ENCODE results near the gene CAPN5. TPM values are rescaled to one million over a fixed set of nuclear protein-coding genes. Genes with fewer than 3 reads are reported as not detected.

Gene CAPN5
- total and polyA plus RNA-seq, 4 donors: 6.5 to 25.8 (median 18.2) TPM

DNA sequence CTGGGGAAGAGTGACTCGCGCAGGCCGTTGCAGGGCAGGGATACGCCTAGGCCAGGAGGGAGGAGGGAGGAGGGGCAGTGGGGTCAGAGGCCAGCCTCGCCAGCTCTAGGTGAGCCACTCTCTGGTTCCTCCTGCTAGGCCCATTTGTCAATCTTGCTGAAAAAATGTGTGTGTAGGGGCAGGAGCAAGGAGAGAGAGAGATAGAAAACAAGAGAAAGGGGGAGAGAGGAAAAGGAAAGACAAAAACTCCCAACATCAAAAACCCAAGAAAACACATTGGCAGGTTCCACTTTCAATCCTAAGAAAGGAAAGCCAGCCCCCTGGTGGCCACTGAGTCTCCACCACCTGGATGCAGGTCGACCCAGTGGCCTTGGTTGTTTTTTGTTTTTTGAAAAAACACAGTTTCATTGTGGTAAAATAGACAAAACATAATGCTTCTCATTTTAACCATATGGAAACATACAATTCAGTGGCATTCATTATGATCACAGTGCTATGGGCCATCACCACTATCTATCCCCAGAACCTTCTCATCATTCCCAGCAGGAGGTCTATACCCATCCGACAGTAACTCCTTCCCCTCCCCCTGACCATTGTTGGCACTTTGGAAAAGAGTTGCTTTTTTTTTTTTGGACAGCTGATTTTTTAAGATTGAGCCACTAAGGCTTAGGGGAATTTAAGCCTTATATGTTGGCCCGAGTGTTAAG is 46.8 kb downstream of the CAPN5 start:
- Histone ChIP-seq H3K4me3 (ENCODE audit: low read depth in 1 of 3, low read length in 3 of 3) (no peak overlapping the region), H3K27me3 (ENCODE audit: control insufficient read depth in 4 of 4, insufficient read depth in 4 of 4, low read length in 3 of 4) (no peaks in the 10 kb centered on the region), H3K4me1 (ENCODE audit: control insufficient read depth in 4 of 4, insufficient read depth in 4 of 4, low read length in 3 of 4) (peaks cover 0 to 12% (median 4%) of the 10 kb centered on the region in 4 donors), H3K36me3 (ENCODE audit: control insufficient read depth in 4 of 4, insufficient read depth in 3 of 4, low read depth in 1 of 4, low read length in 3 of 4) (peaks cover under 1 to 42% (median 15%) of the 10 kb centered on the region in 4 donors), H3K9ac (ENCODE audit: low read depth in 1 of 2, low read length in 2 of 2) (no peak overlapping the region), H3K27ac (ENCODE audit: low read depth in 1 of 2, low read length in 2 of 2) (no peak overlapping the region), H3K9me3 (ENCODE audit: control insufficient read depth in 4 of 4, low read length in 3 of 4) (no peaks in the 10 kb centered on the region)
- WGBS: 60% methylated on average over 8 of the region's 8 CpGs
- TF ChIP-seq FOXA1 (IDR thresholded peaks at IDR 0.05) (no peak), JUND (IDR thresholded peaks at IDR 0.05) (no peak), HNF4A (conservative IDR thresholded peaks at IDR 0.05) (no peak), YY1 (IDR thresholded peaks at IDR 0.05) (no peak), RXRA (IDR thresholded peaks at IDR 0.05) (no peak), SP1 (IDR thresholded peaks at IDR 0.05) (no peak), CTCF (IDR thresholded peaks at IDR 0.05; ENCODE audit: low read depth, low read length, missing input control) (peak; percentile 61), RAD21 (IDR thresholded peaks at IDR 0.05) (peak; percentile 74 to 77), HNF4G (IDR thresholded peaks at IDR 0.05) (no peak), EGR1 (IDR thresholded peaks at IDR 0.05; ENCODE audit: low read depth in 2 of 2) (no peak), GABPA (IDR thresholded peaks at IDR 0.05 in 1 of 2, conservative IDR thresholded peaks at IDR 0.05 in 1 of 2) (no peak), NR2F2 (IDR thresholded peaks at IDR 0.05) (no peak)
- TF ChIP-seq, protein P1, sequence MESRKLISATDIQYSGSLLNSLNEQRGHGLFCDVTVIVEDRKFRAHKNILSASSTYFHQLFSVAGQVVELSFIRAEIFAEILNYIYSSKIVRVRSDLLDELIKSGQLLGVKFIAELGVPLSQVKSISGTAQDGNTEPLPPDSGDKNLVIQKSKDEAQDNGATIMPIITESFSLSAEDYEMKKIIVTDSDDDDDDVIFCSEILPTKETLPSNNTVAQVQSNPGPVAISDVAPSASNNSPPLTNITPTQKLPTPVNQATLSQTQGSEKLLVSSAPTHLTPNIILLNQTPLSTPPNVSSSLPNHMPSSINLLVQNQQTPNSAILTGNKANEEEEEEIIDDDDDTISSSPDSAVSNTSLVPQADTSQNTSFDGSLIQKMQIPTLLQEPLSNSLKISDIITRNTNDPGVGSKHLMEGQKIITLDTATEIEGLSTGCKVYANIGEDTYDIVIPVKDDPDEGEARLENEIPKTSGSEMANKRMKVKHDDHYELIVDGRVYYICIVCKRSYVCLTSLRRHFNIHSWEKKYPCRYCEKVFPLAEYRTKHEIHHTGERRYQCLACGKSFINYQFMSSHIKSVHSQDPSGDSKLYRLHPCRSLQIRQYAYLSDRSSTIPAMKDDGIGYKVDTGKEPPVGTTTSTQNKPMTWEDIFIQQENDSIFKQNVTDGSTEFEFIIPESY (IDR thresholded peaks at IDR 0.05): no peak
- TF ChIP-seq, protein P2, sequence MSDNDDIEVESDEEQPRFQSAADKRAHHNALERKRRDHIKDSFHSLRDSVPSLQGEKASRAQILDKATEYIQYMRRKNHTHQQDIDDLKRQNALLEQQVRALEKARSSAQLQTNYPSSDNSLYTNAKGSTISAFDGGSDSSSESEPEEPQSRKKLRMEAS (IDR thresholded peaks at IDR 0.05): no peak
- TF ChIP-seq, protein P3, sequence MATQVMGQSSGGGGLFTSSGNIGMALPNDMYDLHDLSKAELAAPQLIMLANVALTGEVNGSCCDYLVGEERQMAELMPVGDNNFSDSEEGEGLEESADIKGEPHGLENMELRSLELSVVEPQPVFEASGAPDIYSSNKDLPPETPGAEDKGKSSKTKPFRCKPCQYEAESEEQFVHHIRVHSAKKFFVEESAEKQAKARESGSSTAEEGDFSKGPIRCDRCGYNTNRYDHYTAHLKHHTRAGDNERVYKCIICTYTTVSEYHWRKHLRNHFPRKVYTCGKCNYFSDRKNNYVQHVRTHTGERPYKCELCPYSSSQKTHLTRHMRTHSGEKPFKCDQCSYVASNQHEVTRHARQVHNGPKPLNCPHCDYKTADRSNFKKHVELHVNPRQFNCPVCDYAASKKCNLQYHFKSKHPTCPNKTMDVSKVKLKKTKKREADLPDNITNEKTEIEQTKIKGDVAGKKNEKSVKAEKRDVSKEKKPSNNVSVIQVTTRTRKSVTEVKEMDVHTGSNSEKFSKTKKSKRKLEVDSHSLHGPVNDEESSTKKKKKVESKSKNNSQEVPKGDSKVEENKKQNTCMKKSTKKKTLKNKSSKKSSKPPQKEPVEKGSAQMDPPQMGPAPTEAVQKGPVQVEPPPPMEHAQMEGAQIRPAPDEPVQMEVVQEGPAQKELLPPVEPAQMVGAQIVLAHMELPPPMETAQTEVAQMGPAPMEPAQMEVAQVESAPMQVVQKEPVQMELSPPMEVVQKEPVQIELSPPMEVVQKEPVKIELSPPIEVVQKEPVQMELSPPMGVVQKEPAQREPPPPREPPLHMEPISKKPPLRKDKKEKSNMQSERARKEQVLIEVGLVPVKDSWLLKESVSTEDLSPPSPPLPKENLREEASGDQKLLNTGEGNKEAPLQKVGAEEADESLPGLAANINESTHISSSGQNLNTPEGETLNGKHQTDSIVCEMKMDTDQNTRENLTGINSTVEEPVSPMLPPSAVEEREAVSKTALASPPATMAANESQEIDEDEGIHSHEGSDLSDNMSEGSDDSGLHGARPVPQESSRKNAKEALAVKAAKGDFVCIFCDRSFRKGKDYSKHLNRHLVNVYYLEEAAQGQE (IDR thresholded peaks at IDR 0.05): no peak
- no peak for DNase-seq (ENCODE audit: low spot score)

- Histone ChIP-seq H3K4me1 (ENCODE audit: control insufficient read depth in 4 of 4, insufficient read depth in 4 of 4, low read length in 3 of 4) (peaks cover 0 to 12% (median 4%) of the 10 kb centered on the region in 4 donors), H3K36me3 (ENCODE audit: control insufficient read depth in 4 of 4, insufficient read depth in 3 of 4, low read depth in 1 of 4, low read length in 3 of 4) (peaks cover 6 to 47% (median 16%) of the 10 kb centered on the region in 4 donors), H3K27me3 (ENCODE audit: control insufficient read depth in 4 of 4, insufficient read depth in 4 of 4, low read length in 3 of 4) (no peaks in the 10 kb centered on the region), H3K9ac (ENCODE audit: low read depth in 1 of 2, low read length in 2 of 2) (no peak overlapping the region), H3K9me3 (ENCODE audit: control insufficient read depth in 4 of 4, low read length in 3 of 4) (no peaks in the 10 kb centered on the region), H3K27ac (ENCODE audit: low read depth in 1 of 2, low read length in 2 of 2) (no peak overlapping the region), H3K4me3 (ENCODE audit: low read depth in 1 of 3, low read length in 3 of 3) (no peak overlapping the region)
- DNase-seq (ENCODE audit: low spot score): no peak
- WGBS: 94% methylated on average over 13 of the region's 13 CpGs
- TF ChIP-seq CTCF (IDR thresholded peaks at IDR 0.05; ENCODE audit: low read depth, low read length, missing input control) (no peak), NR2F2 (IDR thresholded peaks at IDR 0.05) (no peak), SP1 (IDR thresholded peaks at IDR 0.05) (no peak), HNF4G (IDR thresholded peaks at IDR 0.05) (no peak), YY1 (IDR thresholded peaks at IDR 0.05) (no peak), EGR1 (IDR thresholded peaks at IDR 0.05; ENCODE audit: low read depth in 2 of 2) (no peak)
- TF ChIP-seq, protein P1 (IDR thresholded peaks at IDR 0.05): no peak
These were observed 47.3 kb downstream of the CAPN5 start for GRCh38 chr11:77114089-77114463.

Measured in liver (tissue), 9 donors.